CD14-positive monocyte (primary cell): ENCODE data around the gene MATCAP1. TPM values are rescaled to one million over a fixed set of nuclear protein-coding genes. Genes with fewer than 3 reads are reported as not detected.

Source experiments
- DNase-seq, 3 donors: peaks; one replicate each; pipeline ENCODE4 v3.0.0-alpha.2; 2011 to 2022
- H2AFZ ChIP-seq: 2 replicates; pipeline ENCODE4 v1.6.0; 2012; ENCODE audit warnings: mild to moderate bottlenecking, low read depth, low read length, inconsistent platforms; ENCODE audit not compliant: insufficient read depth, poor library complexity, severe bottlenecking
- H3K27ac ChIP-seq, 2 donors: 1 replicate in 1 of 2; 2 replicates in 1 of 2; pipeline ENCODE4 v1.5.1; 2012 to 2013; ENCODE audit warnings: low read length in 2 of 2, control low read depth in 1 of 2, inconsistent platforms in 1 of 2, low read depth in 1 of 2, mild to moderate bottlenecking in 1 of 2
- H3K27me3 ChIP-seq, 2 donors: one replicate each; pipeline versions ENCODE4 v1.6.0 to v1.6.1; 2011 to 2013; ENCODE audit warnings: low read length in 2 of 2; ENCODE audit not compliant: control insufficient read depth in 2 of 2, insufficient read depth in 2 of 2
- H3K36me3 ChIP-seq, 2 donors: replicated peaks in 1 of 2; 1 replicate in 1 of 2; 2 replicates in 1 of 2; pipeline versions ENCODE4 v1.5.1 to v1.6.1; 2012 to 2013; ENCODE audit warnings: low read length in 2 of 2, control low read depth in 1 of 2, inconsistent platforms in 1 of 2, mild to moderate bottlenecking in 1 of 2; ENCODE audit not compliant: insufficient read depth in 2 of 2, control insufficient read depth in 1 of 2
- H3K4me1 ChIP-seq, 2 donors: 1 replicate in 1 of 2; 2 replicates in 1 of 2; pipeline versions ENCODE4 v1.5.1 to v1.6.1; 2012 to 2013; ENCODE audit warnings: low read length in 2 of 2, control low read depth in 1 of 2, inconsistent platforms in 1 of 2, mild to moderate bottlenecking in 1 of 2, moderate library complexity in 1 of 2; ENCODE audit not compliant: insufficient read depth in 2 of 2, control insufficient read depth in 1 of 2
- H3K4me2 ChIP-seq: replicated peaks from 2 replicates; pipeline ENCODE3; 2012; ENCODE audit warnings: low read length, moderate library complexity, mild to moderate bottlenecking; ENCODE audit not compliant: poor library complexity, severe bottlenecking; ENCODE audit errors: extremely low read depth
- H3K4me3 ChIP-seq, 3 experiments: fragments of 200-600 bp in 1 of 3; sonication (generic) in 1 of 3; replicated peaks in 1 of 3; 1 replicate in 2 of 3; 2 replicates in 1 of 3; pipeline ENCODE4 v1.5.1; 2011 to 2013; ENCODE audit warnings: low read length in 3 of 3, mild to moderate bottlenecking in 3 of 3, control low read depth in 2 of 3, low read depth in 2 of 3, inconsistent platforms in 1 of 3, moderate library complexity in 1 of 3
- H3K79me2 ChIP-seq: 2 replicates; pipeline ENCODE4 v1.6.0; 2012; ENCODE audit warnings: mild to moderate bottlenecking, control low read depth, inconsistent platforms, low read length, moderate library complexity; ENCODE audit not compliant: insufficient read depth
- H3K9ac ChIP-seq: 2 replicates; pipeline ENCODE4 v1.6.0; 2017; ENCODE audit warnings: low read length, mild to moderate bottlenecking; ENCODE audit not compliant: insufficient read depth, poor library complexity, severe bottlenecking
- H3K9me3 ChIP-seq, 2 donors: replicated peaks in 1 of 2; 1 replicate in 1 of 2; 2 replicates in 1 of 2; pipeline versions ENCODE4 v1.5.1 to v1.6.1; 2012 to 2013; ENCODE audit warnings: low read length in 2 of 2, control low read depth in 1 of 2; ENCODE audit not compliant: control insufficient read depth in 1 of 2, insufficient read depth in 1 of 2
- H4K20me1 ChIP-seq: 2 replicates; pipeline ENCODE4 v1.6.0; 2012; ENCODE audit warnings: mild to moderate bottlenecking, low read length, control low read depth, moderate library complexity; ENCODE audit not compliant: insufficient read depth
- H3K27ac Mint-ChIP-seq, 7 donors: one replicate each; pipeline ENCODE4 v1.8.0; 2020; ENCODE audit warnings: mild to moderate bottlenecking in 7 of 7, mixed read lengths in 7 of 7, moderate library complexity in 6 of 7, inconsistent platforms in 2 of 7
- H3K27me3 Mint-ChIP-seq, 3 donors: one replicate each; pipeline ENCODE4 v1.8.0; 2021 to 2022; ENCODE audit warnings: low read depth in 3 of 3, mild to moderate bottlenecking in 3 of 3, mixed read lengths in 3 of 3, moderate library complexity in 3 of 3, inconsistent platforms in 1 of 3
- H3K36me3 Mint-ChIP-seq, 2 donors: one replicate each; pipeline ENCODE4 v1.8.0; 2020; ENCODE audit warnings: mixed read lengths in 2 of 2, inconsistent platforms in 1 of 2, mild to moderate bottlenecking in 1 of 2
- H3K4me1 Mint-ChIP-seq: one replicate; pipeline ENCODE4 v1.8.0; 2020; ENCODE audit warnings: mild to moderate bottlenecking, mixed read lengths
- H3K4me3 Mint-ChIP-seq, 2 donors: one replicate each; pipeline ENCODE4 v1.8.0; 2020; ENCODE audit warnings: mild to moderate bottlenecking in 2 of 2, mixed read lengths in 2 of 2, moderate library complexity in 1 of 2
- H3K9me3 Mint-ChIP-seq, 7 donors: one replicate each; pipeline ENCODE4 v1.8.0; 2020 to 2022; ENCODE audit warnings: mixed read lengths in 7 of 7, mild to moderate bottlenecking in 6 of 7, moderate library complexity in 6 of 7, inconsistent platforms in 2 of 7
- CTCF ChIP-seq: fragments of 200-600 bp; IDR thresholded peaks from one replicate; pipeline ENCODE4 v1.8.0; 2022; ENCODE audit warnings: antibody characterized with exemption, mild to moderate bottlenecking
- WGBS: methylation state at CpG from one replicate; pipeline ENCODE4 v1.1.5; 2013; ENCODE audit warnings: missing lambda C conversion rate; ENCODE audit not compliant: insufficient coverage; 5-methylcytosine and 5-hydroxymethylcytosine counted together
- intact Hi-C, 2 donors: fragments of 100-400 bp; cut with micrococcal nuclease; formaldehyde crosslinking; loops; one replicate each; pipeline versions ENCODE4 v1.15.0 to v1.15.1; 2023
- polyA plus RNA-seq, 3 donors: library from polyadenylated mRNA; depleted of rRNA in 1 of 3; unstranded in 2 of 3; stranded (reverse) in 1 of 3; fragments of 300-500 nt in 2 of 3; fragments of >200 nt in 1 of 3; fragmentation: Illumina TruSeq in 2 of 3; gene quantifications; 1 replicate in 2 of 3; 2 replicates in 1 of 3; pipeline ENCODE4 v1.2.3, GENCODE V29; 2012 to 2021

The MATCAP1 gene
- polyA plus RNA-seq, 3 donors, result 0.58 to 43.3 (median 0.99) TPM

- Histone ChIP-seq H3K4me3 (peak overlapping the region in 1 of 3 experiments; percentile 95), H3K27ac (peak overlapping the region in 1 of 2 donors; percentile 87), H3K4me2 (peak overlapping the region; percentile 83), H3K4me1 (peaks cover 18 to 20% of the 10 kb centered on the region in 2 donors), H3K27me3 (no peaks in the 10 kb centered on the region), H3K79me2 (peaks cover 30% of the 10 kb centered on the region), H4K20me1 (peaks cover 64% of the 10 kb centered on the region), H3K36me3 (peaks cover 41 to 47% of the 10 kb centered on the region in 2 donors), H3K9ac (no peak overlapping the region), H2AFZ (no peak overlapping the region), H3K9me3 (no peaks in the 10 kb centered on the region)
- peaks cover 36% of the 10 kb centered on the region for H3K4me1 Mint-ChIP-seq
- intact Hi-C loops, result loop anchor here (2.0 to 5.0 kb wide), 3 partner anchors 33 to 53 kb away; partner anchors contain the start of genes FHOD1 (in 2 of the 2) and TMEM208 (in 2 of the 2)
- no peak for TF ChIP-seq CTCF
- H3K27ac Mint-ChIP-seq, result peak overlapping the region in 4 of 7 donors; percentile 80 to 88 (median 84)
- H3K9me3 Mint-ChIP-seq, result peaks cover 0 to 2% (median 0%) of the 10 kb centered on the region in 7 donors
- DNase-seq, result no peak
- peaks cover 0 to 2% (median 0%) of the 10 kb centered on the region in 3 donors for H3K27me3 Mint-ChIP-seq
- H3K36me3 Mint-ChIP-seq, result peaks cover 42 to 53% of the 10 kb centered on the region in 2 donors
- H3K4me3 Mint-ChIP-seq, result no peak overlapping the region
Measured at GRCh38 chr16:67193536-67193935, 9.8 kb upstream of the MATCAP1 start.

GRCh38 chr16:67192781-67193361, 9.1 kb upstream of the MATCAP1 start:
- intact Hi-C loops, result loop anchor here (2.0 to 5.0 kb wide), 3 partner anchors 32 to 54 kb away; partner anchors contain the start of genes FHOD1 (in 2 of the 2) and TMEM208 (in 2 of the 2)
- H3K27ac ChIP-seq, result peak overlapping the region; percentile 53 to 87
- Mint-ChIP-seq H3K4me3 (peak overlapping the region; percentile 83 to 88), H3K36me3 (peaks cover 35 to 47% of the 10 kb centered on the region in 2 donors), H3K9me3 (peaks cover 0 to 2% (median 0%) of the 10 kb centered on the region in 7 donors), H3K27ac (peak overlapping the region; percentile 79 to 88 (median 83)), H3K4me1 (peaks cover 34% of the 10 kb centered on the region), H3K27me3 (no peaks in the 10 kb centered on the region)
- peaks cover 58% of the 10 kb centered on the region for H4K20me1 ChIP-seq
- H3K27me3 ChIP-seq, result no peaks in the 10 kb centered on the region
- 65% methylated on average over 5 of the region's 17 CpGs for WGBS
- peak overlapping the region; percentile 81 to 99 (median 95) for H3K4me3 ChIP-seq
- TF ChIP-seq CTCF, result no peak
- peaks cover 37 to 41% of the 10 kb centered on the region in 2 donors for H3K36me3 ChIP-seq
- no peaks in the 10 kb centered on the region for H3K9me3 ChIP-seq
- peaks cover 18 to 20% of the 10 kb centered on the region in 2 donors for H3K4me1 ChIP-seq
- H3K9ac ChIP-seq, result peak overlapping the region; percentile 95
- no peak for DNase-seq
- H3K4me2 ChIP-seq, result peak overlapping the region; percentile 83
- H2AFZ ChIP-seq, result peak overlapping the region; percentile 88
- peaks cover 30% of the 10 kb centered on the region for H3K79me2 ChIP-seq
